Loucy (cell line): ENCODE data around the gene FLYWCH2.
"Not testable (repeated sequence)": the region's sequence is repeated elsewhere in the genome, so short reads cannot be mapped to it uniquely, and the experiment has no call there.

ENCODE experiments used
- H2AFZ ChIP-seq: fragments of 200-600 bp; sonication (generic); 2 replicates; pipeline ENCODE4 v1.6.0; 2016; ENCODE audit warnings: antibody characterized with exemption, mild to moderate bottlenecking, low read length, moderate library complexity
- H3F3A ChIP-seq: fragments of 200-600 bp; 2 replicates; pipeline ENCODE4 v1.6.0; 2016; ENCODE audit warnings: antibody characterized with exemption, low read depth, mild to moderate bottlenecking
- H3K27me3 ChIP-seq: fragments of 200-600 bp; sonication (generic); 2 replicates; pipeline ENCODE4 v1.6.1; 2014; ENCODE audit warnings: low read length, mild to moderate bottlenecking; ENCODE audit not compliant: insufficient read depth, poor library complexity, severe bottlenecking
- H3K36me3 ChIP-seq: fragments of 200-600 bp; sonication (generic); 2 replicates; pipeline ENCODE4 v1.6.1; 2016; ENCODE audit warnings: low read length; ENCODE audit not compliant: insufficient read depth
- H3K4me1 ChIP-seq: fragments of 200-600 bp; sonication (generic); 2 replicates; pipeline ENCODE4 v1.5.1; 2014; ENCODE audit warnings: low read length, mild to moderate bottlenecking; ENCODE audit not compliant: insufficient read depth, poor library complexity, severe bottlenecking
- H3K4me2 ChIP-seq: fragments of 200-600 bp; sonication (generic); 2 replicates; pipeline ENCODE4 v1.6.0; 2014; ENCODE audit warnings: antibody characterized with exemption, low read length, low read depth, mild to moderate bottlenecking; ENCODE audit not compliant: poor library complexity, severe bottlenecking
- H3K4me3 ChIP-seq: fragments of 200-600 bp; sonication (generic); 2 replicates; pipeline ENCODE4 v1.5.1; 2014; ENCODE audit warnings: low read length, mild to moderate bottlenecking, mixed read lengths; ENCODE audit not compliant: poor library complexity, severe bottlenecking
- H3K79me2 ChIP-seq: fragments of 200-600 bp; sonication (generic); 2 replicates; pipeline ENCODE4 v1.6.1; 2014; ENCODE audit warnings: low read length; ENCODE audit not compliant: insufficient read depth
- H3K9ac ChIP-seq: fragments of 200-600 bp; sonication (generic); 2 replicates; pipeline ENCODE4 v1.6.0; 2014; ENCODE audit warnings: mild to moderate bottlenecking, low read depth, low read length, moderate library complexity; ENCODE audit not compliant: poor library complexity, severe bottlenecking
- H3K9me2 ChIP-seq: fragments of 200-600 bp; sonication (generic); replicated peaks from 2 replicates; pipeline ENCODE4 v1.6.1; 2016; ENCODE audit warnings: low read depth, low read length, mixed read lengths
- H3K9me3 ChIP-seq: fragments of 200-600 bp; sonication (generic); 2 replicates; pipeline ENCODE4 v1.6.1; 2014; ENCODE audit warnings: mild to moderate bottlenecking, antibody characterized with exemption, low read length, low read depth; ENCODE audit not compliant: insufficient read depth
- H4K20me1 ChIP-seq: fragments of 200-600 bp; sonication (generic); 2 replicates; pipeline ENCODE4 v1.6.0; 2014; ENCODE audit warnings: antibody characterized with exemption, low read length, mild to moderate bottlenecking; ENCODE audit not compliant: insufficient read depth, poor library complexity, severe bottlenecking
- EZH2phosphoT487 ChIP-seq: fragments of 200-600 bp; IDR thresholded peaks from 2 replicates; pipeline ENCODE4 v1.6.1; 2018; ENCODE audit warnings: antibody characterized with exemption, mild to moderate bottlenecking, moderate library complexity, borderline replicate concordance
- TF ChIP-seq, protein P1 (sequence below): fragments of 200-600 bp; sonication (generic); conservative IDR thresholded peaks from 2 replicates; pipeline ENCODE4 v1.5.1; 2014; ENCODE audit warnings: mild to moderate bottlenecking, antibody characterized with exemption, low read length

Gene FLYWCH2

DNA sequence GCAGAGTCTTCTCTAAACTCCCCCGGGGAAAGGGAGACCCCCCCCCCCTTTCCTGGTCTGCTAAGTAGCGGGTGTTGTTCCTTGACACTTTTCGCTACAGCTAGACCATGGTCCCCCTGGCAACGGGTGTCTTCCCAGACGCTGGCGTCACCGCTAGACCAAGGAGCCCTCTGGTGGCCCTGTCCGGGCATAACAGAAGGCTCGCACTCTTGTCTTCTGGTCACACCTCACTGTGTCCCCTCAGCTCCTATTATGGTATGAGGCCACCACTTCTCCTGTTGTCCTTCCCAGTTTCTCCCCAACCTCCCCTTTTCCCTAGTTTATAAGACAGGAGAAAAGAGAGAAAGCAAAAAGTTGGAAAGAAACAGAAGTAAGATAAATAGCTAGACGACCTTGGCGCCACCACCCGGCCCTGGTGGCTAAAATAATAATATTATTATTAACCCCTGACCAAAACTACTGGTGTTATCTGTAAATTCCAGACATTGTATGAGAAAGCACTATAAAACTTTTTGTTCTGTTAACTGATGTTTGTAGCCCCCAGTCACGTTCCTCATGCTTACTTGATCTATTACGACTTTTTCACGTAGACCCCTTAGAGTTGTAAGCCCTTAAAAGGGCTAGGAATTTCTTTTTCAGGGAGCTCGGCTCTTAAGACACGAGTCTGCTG lies 24.2 kb downstream of the FLYWCH2 start:
- H3K9me2 ChIP-seq, H3K9ac ChIP-seq, H2AFZ ChIP-seq, H3K9me3 ChIP-seq, H4K20me1 ChIP-seq, H3K36me3 ChIP-seq, H3K27me3 ChIP-seq, H3K4me1 ChIP-seq, H3F3A ChIP-seq, H3K4me3 ChIP-seq, H3K4me2 ChIP-seq, H3K79me2 ChIP-seq: not testable (repeated sequence)
- TF ChIP-seq, protein P1, sequence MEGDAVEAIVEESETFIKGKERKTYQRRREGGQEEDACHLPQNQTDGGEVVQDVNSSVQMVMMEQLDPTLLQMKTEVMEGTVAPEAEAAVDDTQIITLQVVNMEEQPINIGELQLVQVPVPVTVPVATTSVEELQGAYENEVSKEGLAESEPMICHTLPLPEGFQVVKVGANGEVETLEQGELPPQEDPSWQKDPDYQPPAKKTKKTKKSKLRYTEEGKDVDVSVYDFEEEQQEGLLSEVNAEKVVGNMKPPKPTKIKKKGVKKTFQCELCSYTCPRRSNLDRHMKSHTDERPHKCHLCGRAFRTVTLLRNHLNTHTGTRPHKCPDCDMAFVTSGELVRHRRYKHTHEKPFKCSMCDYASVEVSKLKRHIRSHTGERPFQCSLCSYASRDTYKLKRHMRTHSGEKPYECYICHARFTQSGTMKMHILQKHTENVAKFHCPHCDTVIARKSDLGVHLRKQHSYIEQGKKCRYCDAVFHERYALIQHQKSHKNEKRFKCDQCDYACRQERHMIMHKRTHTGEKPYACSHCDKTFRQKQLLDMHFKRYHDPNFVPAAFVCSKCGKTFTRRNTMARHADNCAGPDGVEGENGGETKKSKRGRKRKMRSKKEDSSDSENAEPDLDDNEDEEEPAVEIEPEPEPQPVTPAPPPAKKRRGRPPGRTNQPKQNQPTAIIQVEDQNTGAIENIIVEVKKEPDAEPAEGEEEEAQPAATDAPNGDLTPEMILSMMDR, result peak; percentile 44

DNA sequence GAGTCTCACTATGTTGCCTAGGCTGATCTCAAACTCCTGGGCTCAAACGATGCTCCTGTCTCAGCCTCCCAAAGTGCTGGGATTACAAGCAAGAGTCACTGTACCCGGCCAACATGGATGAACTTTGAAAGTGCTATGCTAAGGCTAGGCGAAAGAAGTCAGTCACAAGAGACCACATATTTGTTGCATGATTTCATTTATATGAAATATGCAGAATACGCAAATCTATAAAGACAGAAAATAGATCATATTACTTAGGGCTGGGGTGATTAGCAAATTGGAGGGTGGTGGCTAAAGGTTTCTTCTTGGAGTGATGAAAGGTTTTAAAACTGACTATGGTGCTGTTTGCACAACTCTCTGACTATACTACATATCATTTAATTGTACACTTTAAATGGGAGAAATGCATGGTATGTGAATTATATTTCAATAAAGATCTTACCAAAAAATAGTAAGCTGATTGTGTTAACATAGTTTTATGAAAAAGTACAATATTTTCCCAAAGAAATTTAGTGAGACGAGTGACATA lies 27.5 kb downstream of the FLYWCH2 start:
- Histone ChIP-seq H3K4me2 (no peak overlapping the region), H3K4me3 (no peak overlapping the region), H3K27me3 (no peaks in the 10 kb centered on the region), H3K9ac (no peak overlapping the region), H3K9me2 (no peaks in the 10 kb centered on the region), H3K36me3 (no peaks in the 10 kb centered on the region), H2AFZ (no peak overlapping the region), H3K4me1 (peaks cover 9% of the 10 kb centered on the region), H3K79me2 (peaks cover 9% of the 10 kb centered on the region; the same call in 1 of the 2 replicates), H4K20me1 (no peaks in the 10 kb centered on the region), H3F3A (no peaks in the 10 kb centered on the region), H3K9me3 (no peaks in the 10 kb centered on the region)
- no peak for TF ChIP-seq EZH2phosphoT487
- TF ChIP-seq, protein P1, result no peak

DNA sequence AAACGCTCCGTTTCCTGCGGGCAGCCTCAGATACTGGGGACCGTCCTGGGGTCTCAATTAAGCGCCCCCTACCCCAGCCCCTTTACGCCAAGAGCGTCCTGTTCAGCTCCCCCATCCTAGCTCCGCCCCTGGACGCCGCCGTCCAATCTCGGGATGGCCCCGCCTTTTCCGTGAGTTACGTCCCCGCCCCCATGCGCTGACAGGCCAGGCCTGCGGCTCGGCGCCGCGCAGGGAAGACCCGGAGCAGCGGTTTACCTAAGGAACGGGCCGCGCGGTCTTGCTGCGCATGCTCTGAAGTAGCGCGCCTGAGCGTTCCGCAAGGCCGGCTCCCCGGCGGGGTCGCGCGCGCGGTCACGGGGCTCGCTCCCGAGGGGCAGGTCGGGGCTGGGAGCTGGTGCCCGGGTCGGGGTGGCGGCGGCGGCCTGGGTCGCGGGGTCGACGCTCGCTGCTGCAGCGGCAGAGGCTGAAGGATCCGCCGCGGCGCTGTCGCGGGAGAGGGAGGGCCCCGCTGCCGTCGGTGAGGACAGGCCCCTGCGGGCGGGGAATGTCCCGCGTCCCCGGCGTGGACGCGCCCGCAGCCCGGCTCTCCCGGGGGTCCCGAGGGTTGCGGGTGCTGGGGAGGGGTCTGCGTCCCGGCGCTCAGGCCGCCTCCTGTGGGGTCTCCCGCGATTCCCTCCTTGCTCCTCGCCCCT lies 28.8 kb downstream of the FLYWCH2 start, which contains the start of gene FLYWCH1:
TSS of gene FLYWCH1 (plus strand) at position 294 of the 692 bp plus-strand sequence. CDS start 17,755 bp downstream, outside the sequence.
- no peaks in the 10 kb centered on the region for H3K9me2 ChIP-seq
- peak within 1 kb of the TSS; percentile 73 for H3K4me2 ChIP-seq
- H3K9me3 ChIP-seq, result no peaks in the 10 kb centered on the region
- TF ChIP-seq, protein P1, result no peak
- no peak for TF ChIP-seq EZH2phosphoT487
- H3K79me2 ChIP-seq, result peaks cover 9% of the 10 kb centered on the region; the same call in 1 of the 2 replicates
- peak within 1 kb of the TSS; percentile 83 for H3K4me3 ChIP-seq
- peak within 1 kb of the TSS; percentile 74; the same call in 1 of the 2 replicates for H2AFZ ChIP-seq
- peaks cover 12% of the 10 kb centered on the region for H3K4me1 ChIP-seq
- H3F3A ChIP-seq, result no peaks in the 10 kb centered on the region
- no peaks in the 10 kb centered on the region for H3K36me3 ChIP-seq
- H4K20me1 ChIP-seq, result no peaks in the 10 kb centered on the region
- H3K9ac ChIP-seq, result peak within 1 kb of the TSS; percentile 81
- no peaks in the 10 kb centered on the region for H3K27me3 ChIP-seq
